Measurements from ENCODE around the gene BUD31. TPM values are rescaled to one million over a fixed set of nuclear protein-coding genes. Genes with fewer than 3 reads are reported as not detected.

BUD31 gene
- total RNA-seq, 2 experiments from 2014 or later = 100 to 118 TPM

GRCh38 chr7:99465421-99465768 is 56.6 kb downstream of the BUD31 start:
- no peaks in the 10 kb centered on the region for H4K20me1 ChIP-seq (ENCODE audit: insufficient read depth, low read length)
- H3K27ac ChIP-seq (ENCODE audit: low read depth, low read length, poor library complexity, severe bottlenecking) = peak overlapping the region; percentile 54
- ChIA-PET CTCF (ENCODE audit: unreplicated experiment) (no interaction called here), POLR2A (interaction anchor here (0.6 to 1.6 kb wide), 9 partner anchors 9 to 453 kb away, joined by 3 to 7 read pairs (median 4); partner anchors contain the start of genes BUD31, PDAP1, ZKSCAN5 and ZNF394)
- peak overlapping the region; percentile 89; the same call in 1 of the 2 replicates for H2AFZ ChIP-seq (ENCODE audit: low read length)
- H3K9me2 ChIP-seq (ENCODE audit: insufficient read depth, low read length) = no peaks in the 10 kb centered on the region
- 0 out of 2 replicates have a peak, but pooled peaks cover 4% of the 10 kb centered on the region for H3K9me3 ChIP-seq (ENCODE audit: low read length)
- H3K4me3 ChIP-seq (ENCODE audit: low read depth, low read length, poor library complexity, severe bottlenecking) = peak overlapping the region; percentile 83
- peaks cover 23% of the 10 kb centered on the region for H3K4me1 ChIP-seq (ENCODE audit: insufficient read depth, low read length, poor library complexity, severe bottlenecking)
- TSS peak; percentile 71 for BruUV-seq (replicated peaks)
- peaks cover 54% of the 10 kb centered on the region for H3K79me2 ChIP-seq (ENCODE audit: insufficient read depth, low read depth, low read length)
- TF ChIP-seq CTCF (conservative IDR thresholded peaks at IDR 0.05; ENCODE audit: low read length) = no peak
- no peak for TF ChIP-seq EZH2phosphoT487 (IDR thresholded peaks at IDR 0.05; ENCODE audit: borderline replicate concordance, low read depth, low read length)
- peaks cover 37% of the 10 kb centered on the region for H3K36me3 ChIP-seq (ENCODE audit: insufficient read depth, low read length)
- DNase-seq (ENCODE audit: low spot score) = no peak
- intact Hi-C loops (cut with micrococcal nuclease; ENCODE audit: unreplicated experiment) = no loop called here
- peak overlapping the region; percentile 92 for H3K4me2 ChIP-seq (ENCODE audit: low read length)

GRCh38 chr7:99468336-99468918 is 59.7 kb downstream of the BUD31 start:
- H3K9me3 ChIP-seq (ENCODE audit: low read length) = no peaks in the 10 kb centered on the region
- peaks cover 18% of the 10 kb centered on the region for H3K4me1 ChIP-seq (ENCODE audit: insufficient read depth, low read length, poor library complexity, severe bottlenecking)
- ChIA-PET CTCF (ENCODE audit: unreplicated experiment) (no interaction called here), POLR2A (interaction anchor here (0.6 kb wide), 1 partner anchor 77 kb away, joined by 4 read pairs; no protein-coding TSS in a partner anchor)
- H3K4me3 ChIP-seq (ENCODE audit: low read depth, low read length, poor library complexity, severe bottlenecking) = no peak overlapping the region
- no peak for DNase-seq (ENCODE audit: low spot score)
- peaks cover 31% of the 10 kb centered on the region for H3K79me2 ChIP-seq (ENCODE audit: insufficient read depth, low read depth, low read length)
- no peak overlapping the region for H2AFZ ChIP-seq (ENCODE audit: low read length)
- TF ChIP-seq CTCF (conservative IDR thresholded peaks at IDR 0.05; ENCODE audit: low read length) (no peak), EZH2phosphoT487 (IDR thresholded peaks at IDR 0.05; ENCODE audit: borderline replicate concordance, low read depth, low read length) (no peak)
- peaks cover 8% of the 10 kb centered on the region for H3K36me3 ChIP-seq (ENCODE audit: insufficient read depth, low read length)
- no peaks in the 10 kb centered on the region for H3K9me2 ChIP-seq (ENCODE audit: insufficient read depth, low read length)
- H3K27ac ChIP-seq (ENCODE audit: low read depth, low read length, poor library complexity, severe bottlenecking) = no peak overlapping the region
- intact Hi-C loops (cut with micrococcal nuclease; ENCODE audit: unreplicated experiment) = no loop called here
- no peak overlapping the region for H3K4me2 ChIP-seq (ENCODE audit: low read length)
- BruUV-seq (replicated peaks) = no TSS peak
- H4K20me1 ChIP-seq (ENCODE audit: insufficient read depth, low read length) = no peaks in the 10 kb centered on the region

Other genes starting within 250 kb of the BUD31 start
- gene KPNA7, start 200.9 kb upstream of the BUD31 start, total RNA-seq (2014; rRNA removed; shearing (Covaris generic)) = not detected in 2 replicates
- gene KPNA7, start 200.9 kb upstream of the BUD31 start, total RNA-seq (2022) = not detected in 2 replicates
- not detected in 2 replicates for gene MYH16, start 136.1 kb upstream of the BUD31 start, total RNA-seq (2014; rRNA removed; shearing (Covaris generic))
- gene MYH16, start 136.1 kb upstream of the BUD31 start, total RNA-seq (2022) = not detected in 2 replicates
- 51.0 and 71.8 TPM in 2 replicates for gene ARPC1A, start 83.1 kb upstream of the BUD31 start, total RNA-seq (2014; rRNA removed; shearing (Covaris generic))
- gene ARPC1A, start 83.1 kb upstream of the BUD31 start, total RNA-seq (2022) = 101 and 108 TPM in 2 replicates
- 174 and 191 TPM in 2 replicates for gene ARPC1B, start 34.2 kb upstream of the BUD31 start, total RNA-seq (2014; rRNA removed; shearing (Covaris generic))
- gene ARPC1B, start 34.2 kb upstream of the BUD31 start, total RNA-seq (2022) = 168 and 169 TPM in 2 replicates
- 33.7 and 50.0 TPM in 2 replicates for gene PDAP1, start 372 bp upstream of the BUD31 start, total RNA-seq (2014; rRNA removed; shearing (Covaris generic))
- gene PDAP1, start 372 bp upstream of the BUD31 start, total RNA-seq (2022) = 132 and 135 TPM in 2 replicates
- 11.0 and 11.1 TPM in 2 replicates for gene PTCD1, start 29.8 kb downstream of the BUD31 start, total RNA-seq (2014; rRNA removed; shearing (Covaris generic))
- 7.6 and 11.3 TPM in 2 replicates for gene PTCD1, start 29.8 kb downstream of the BUD31 start, total RNA-seq (2022)
- 75.3 and 84.4 TPM in 2 replicates for gene CPSF4, start 30.0 kb downstream of the BUD31 start, total RNA-seq (2014; rRNA removed; shearing (Covaris generic))
- gene CPSF4, start 30.0 kb downstream of the BUD31 start, total RNA-seq (2022) = 88.6 and 91.9 TPM in 2 replicates
- 756 and 900 TPM in 2 replicates for gene ATP5MF, start 57.2 kb downstream of the BUD31 start, total RNA-seq (2014; rRNA removed; shearing (Covaris generic))
- gene ATP5MF, start 57.2 kb downstream of the BUD31 start, total RNA-seq (2022) = 387 and 463 TPM in 2 replicates
- gene ZNF789, start 63.9 kb downstream of the BUD31 start, total RNA-seq (2014; rRNA removed; shearing (Covaris generic)) = 23.2 and 32.2 TPM in 2 replicates
- gene ZNF789, start 63.9 kb downstream of the BUD31 start, total RNA-seq (2022) = 57.4 and 59.6 TPM in 2 replicates
- gene ZNF394, start 91.3 kb downstream of the BUD31 start, total RNA-seq (2014; rRNA removed; shearing (Covaris generic)) = 23.5 and 26.8 TPM in 2 replicates
- 35.3 and 35.4 TPM in 2 replicates for gene ZNF394, start 91.3 kb downstream of the BUD31 start, total RNA-seq (2022)
- 11.4 and 12.2 TPM in 2 replicates for gene ZKSCAN5, start 95.7 kb downstream of the BUD31 start, total RNA-seq (2014; rRNA removed; shearing (Covaris generic))
- 13.7 and 14.5 TPM in 2 replicates for gene ZKSCAN5, start 95.7 kb downstream of the BUD31 start, total RNA-seq (2022)
- 4.2 and 5.5 TPM in 2 replicates for gene FAM200A, start 143.1 kb downstream of the BUD31 start, total RNA-seq (2014; rRNA removed; shearing (Covaris generic))
- gene FAM200A, start 143.1 kb downstream of the BUD31 start, total RNA-seq (2022) = 7.3 and 7.9 TPM in 2 replicates
- gene ZNF655, start 149.7 kb downstream of the BUD31 start, total RNA-seq (2014; rRNA removed; shearing (Covaris generic)) = 64.1 and 100 TPM in 2 replicates
- gene ZNF655, start 149.7 kb downstream of the BUD31 start, total RNA-seq (2022) = 79.7 and 84.7 TPM in 2 replicates
- gene TMEM225B, start 189.3 kb downstream of the BUD31 start, total RNA-seq (2014; rRNA removed; shearing (Covaris generic)) = 1.4 and 2.4 TPM in 2 replicates
- gene TMEM225B, start 189.3 kb downstream of the BUD31 start, total RNA-seq (2022) = 2.4 and 3.9 TPM in 2 replicates
- 12.0 and 19.8 TPM in 2 replicates for gene ZSCAN25, start 208.0 kb downstream of the BUD31 start, total RNA-seq (2014; rRNA removed; shearing (Covaris generic))
- gene ZSCAN25, start 208.0 kb downstream of the BUD31 start, total RNA-seq (2022) = 14.3 and 17.1 TPM in 2 replicates